HuH-7 (cell line): Measurements from ENCODE around the gene B4GALT5.
A peak's percentile ranks its signal among the peaks of the same experiment; 100 is the strongest.

Source experiments
- DNase-seq: peaks from one replicate; pipeline ENCODE4 v3.0.0; 2011; ENCODE audit warnings: low spot score

B4GALT5 gene

DNA sequence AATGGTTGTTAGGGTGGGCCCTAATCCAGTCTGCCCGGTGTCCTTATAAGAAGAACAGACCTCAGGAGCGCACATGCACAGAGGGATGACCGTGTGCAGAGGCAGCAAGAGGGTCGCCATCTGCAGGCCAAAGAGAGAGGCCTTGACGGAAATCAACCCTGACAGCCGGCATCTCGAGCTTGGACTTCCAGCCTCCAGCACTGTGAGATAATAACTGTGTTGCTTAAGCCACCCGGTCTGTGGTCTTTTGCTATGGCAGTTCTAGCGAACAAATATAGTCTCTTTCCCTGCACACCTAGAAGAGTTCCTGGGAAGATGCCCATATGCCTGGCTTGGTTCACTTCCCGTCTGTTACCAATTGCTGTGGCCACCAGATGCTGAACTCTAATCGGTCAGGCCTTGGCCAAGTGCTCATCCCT is 110.5 kb downstream of the B4GALT5 start:
- DNase-seq: peak; percentile 73

DNA sequence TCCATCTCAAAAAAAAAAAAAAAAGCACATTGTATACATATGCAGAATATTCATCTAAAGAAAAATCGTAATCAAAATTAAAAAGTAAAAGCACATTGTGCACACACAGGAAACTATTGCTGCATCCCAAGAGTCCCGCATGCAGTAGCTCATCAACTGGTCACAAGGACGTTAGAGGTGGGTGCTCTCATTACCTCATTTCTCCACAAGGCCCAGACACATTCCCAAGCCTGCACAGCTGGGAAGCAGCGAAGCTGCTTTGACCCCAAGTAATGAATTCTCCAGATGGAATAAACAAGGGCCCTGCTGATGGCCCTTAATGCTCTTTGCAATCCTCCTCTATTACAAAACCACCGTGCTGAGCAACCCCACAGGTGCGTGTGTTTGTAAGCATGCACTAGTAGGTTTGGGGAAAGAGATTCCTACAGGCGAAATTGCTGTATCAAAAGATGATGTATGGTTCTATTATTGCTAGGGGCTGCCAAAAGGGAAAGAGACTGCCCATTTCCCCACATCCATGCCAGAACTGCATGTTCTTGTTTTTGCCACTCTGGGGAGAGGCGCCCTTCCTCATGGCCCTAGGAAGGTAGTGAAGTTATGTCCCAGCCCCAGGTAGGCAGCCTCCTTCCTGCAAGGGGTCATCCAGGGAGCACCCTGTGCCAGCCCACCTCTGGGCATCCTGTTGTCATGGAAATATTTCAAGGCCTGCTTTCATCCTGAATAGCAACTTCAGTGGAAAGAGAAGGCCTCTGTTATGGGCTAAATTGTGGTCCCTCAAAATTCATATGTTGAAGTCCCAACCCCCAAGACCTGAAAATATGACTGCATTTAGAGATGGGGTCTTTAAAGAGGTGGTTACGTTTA is 111.1 kb downstream of the B4GALT5 start:
- no peak for DNase-seq

DNA sequence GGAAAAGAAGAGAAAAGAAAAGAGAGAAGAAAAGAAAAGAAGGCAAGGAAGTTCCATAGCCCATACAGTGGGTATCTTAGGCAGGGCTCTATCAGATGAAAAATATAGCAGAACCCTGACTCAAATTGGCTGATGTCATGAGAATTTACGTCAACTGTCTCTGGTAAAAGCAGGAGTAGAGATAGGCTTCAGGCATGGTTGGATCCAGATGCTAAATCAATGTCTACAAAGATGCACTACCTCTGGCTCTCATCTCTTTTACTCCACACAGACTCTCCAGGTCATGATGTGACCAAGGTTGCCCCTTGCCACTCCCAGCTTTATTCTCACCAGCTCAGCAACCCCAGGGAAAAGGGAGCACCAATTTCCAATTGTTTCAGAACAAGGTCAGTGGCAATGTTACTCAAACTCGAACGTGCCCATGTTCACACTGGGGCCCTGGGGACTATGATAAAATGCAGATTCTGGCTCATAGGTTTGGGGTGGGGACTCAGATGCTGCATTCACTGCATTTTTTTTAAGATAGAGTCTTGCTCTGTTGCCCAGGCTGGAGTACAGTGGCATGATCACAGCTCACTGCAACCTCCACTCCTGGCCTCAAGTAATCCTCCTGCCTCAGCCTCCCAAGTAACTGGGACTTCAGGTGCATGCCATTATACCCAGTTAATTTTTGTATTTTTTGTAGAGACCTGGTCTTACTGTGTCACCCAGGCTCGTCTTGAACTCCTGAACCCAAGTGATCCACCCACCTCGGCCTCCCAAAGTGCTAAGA is 112.3 kb downstream of the B4GALT5 start:
- no peak for DNase-seq

DNA sequence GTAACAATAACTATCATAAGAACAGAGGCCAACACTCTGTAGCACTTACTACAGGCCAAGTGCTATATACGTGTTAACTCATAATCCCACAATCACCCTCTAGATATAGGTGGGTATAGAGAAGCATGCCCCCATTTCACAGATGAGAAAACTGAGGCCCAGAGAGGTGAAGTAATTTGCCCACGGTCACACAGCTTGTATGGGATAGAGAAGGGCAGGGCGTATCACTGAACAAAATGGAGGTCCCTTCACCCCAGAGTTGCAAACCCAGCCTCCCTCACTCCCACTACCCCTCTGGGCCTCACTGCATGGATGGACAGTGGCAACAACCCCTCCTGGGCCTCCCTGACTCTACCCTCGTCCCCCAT is 113.9 kb downstream of the B4GALT5 start:
- no peak for DNase-seq

DNA sequence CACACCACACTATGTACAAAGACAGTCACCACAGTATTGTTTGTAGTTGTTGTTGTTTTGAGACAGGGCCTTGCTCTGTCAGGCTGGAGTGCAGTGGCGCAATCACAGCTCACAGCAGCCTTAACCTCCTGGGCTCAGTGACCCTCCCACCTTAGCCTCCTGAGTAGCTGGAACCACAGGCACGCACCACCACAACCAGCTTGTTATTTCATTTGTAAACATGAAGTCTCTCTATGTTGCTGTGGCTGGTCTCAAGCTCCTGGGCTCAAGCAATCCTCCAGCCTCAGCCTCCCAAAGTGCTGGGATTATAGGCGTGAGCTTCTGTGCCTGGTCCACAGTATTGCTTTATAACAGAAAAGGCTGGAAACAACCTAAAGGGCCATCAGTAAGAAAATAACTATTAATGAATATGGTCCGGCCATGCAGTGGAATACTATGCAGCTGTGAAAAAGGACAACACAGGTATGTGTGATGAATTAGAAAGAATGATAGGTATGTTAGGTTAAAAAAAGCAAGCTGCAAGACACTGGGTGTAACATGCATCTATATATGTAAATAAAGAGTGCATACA is 115.8 kb downstream of the B4GALT5 start:
- DNase-seq: no peak

DNA sequence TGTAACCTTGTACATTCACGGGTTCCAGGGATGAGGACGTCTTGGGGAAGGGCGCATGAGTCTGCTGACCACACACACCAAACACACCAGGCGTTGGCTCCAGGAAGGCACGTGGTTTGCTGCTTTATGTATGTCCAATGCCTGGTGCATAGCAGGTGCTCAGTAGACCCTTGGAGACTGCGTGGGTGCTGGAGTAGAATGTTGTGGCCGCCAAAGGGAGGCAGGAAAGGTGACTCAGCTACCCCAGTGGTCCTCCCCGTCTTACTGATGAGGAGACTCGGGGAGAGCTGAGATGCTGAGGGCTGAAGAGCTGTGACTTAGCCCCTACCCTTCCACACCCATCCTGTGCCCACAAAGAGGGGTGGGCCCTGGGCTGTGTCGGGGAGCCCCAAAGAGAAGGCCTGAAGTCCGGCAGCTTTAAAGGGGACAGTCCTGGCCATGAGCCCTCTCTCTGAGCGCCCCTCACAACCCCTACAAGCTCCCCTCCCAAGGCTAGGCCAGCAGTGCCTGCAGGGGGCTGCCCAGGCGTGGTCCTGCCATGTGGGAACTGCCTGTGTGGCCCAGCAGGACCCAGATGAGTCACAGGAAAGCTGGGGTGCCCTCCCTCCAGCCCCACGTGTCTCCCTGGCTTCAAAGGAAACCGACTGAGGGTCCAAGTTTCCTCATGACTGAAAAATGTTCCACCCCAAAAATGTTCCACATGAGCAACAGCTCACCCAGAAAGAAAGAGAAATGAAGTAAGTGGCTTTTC is 117.7 kb downstream of the B4GALT5 start:
- no peak for DNase-seq

DNA sequence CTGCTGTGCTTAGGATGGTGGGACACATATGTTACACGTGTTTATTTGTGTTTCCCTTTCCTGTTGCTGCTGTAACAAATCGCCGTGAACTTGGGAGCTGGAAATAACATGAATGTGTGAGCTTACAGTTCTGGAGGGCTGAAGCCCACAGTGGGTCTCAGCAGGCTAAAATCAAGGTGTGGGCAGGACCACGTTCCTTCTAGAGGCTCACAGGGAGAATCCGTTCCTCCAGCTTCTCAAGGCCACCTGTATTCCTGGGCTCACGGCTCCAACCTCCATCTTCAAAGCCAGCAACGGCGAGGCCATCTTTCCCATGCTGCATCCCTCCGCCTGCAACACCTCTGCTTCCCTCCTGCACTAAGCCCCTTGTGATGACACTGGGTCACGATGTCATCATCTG is 118.3 kb downstream of the B4GALT5 start:
- DNase-seq: no peak

DNA sequence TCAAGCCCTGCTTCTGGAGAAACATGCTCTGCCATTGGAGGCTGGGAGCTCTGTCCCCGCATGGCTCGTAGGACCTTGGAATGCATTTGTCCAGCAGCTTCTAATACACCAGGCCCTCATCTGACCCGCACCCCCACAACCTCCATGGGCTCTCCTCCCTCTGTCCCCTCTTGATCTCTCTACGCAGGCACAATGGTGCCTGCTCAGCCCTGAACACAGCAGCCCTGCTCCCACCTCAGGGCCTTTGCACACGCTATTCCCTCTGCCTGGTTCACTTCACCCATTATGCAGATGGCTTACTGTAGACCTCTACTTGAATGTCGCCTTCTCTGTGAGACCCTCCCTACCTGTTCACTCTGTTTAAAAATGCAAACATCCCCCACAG is 118.8 kb downstream of the B4GALT5 start:
- DNase-seq: no peak

DNA sequence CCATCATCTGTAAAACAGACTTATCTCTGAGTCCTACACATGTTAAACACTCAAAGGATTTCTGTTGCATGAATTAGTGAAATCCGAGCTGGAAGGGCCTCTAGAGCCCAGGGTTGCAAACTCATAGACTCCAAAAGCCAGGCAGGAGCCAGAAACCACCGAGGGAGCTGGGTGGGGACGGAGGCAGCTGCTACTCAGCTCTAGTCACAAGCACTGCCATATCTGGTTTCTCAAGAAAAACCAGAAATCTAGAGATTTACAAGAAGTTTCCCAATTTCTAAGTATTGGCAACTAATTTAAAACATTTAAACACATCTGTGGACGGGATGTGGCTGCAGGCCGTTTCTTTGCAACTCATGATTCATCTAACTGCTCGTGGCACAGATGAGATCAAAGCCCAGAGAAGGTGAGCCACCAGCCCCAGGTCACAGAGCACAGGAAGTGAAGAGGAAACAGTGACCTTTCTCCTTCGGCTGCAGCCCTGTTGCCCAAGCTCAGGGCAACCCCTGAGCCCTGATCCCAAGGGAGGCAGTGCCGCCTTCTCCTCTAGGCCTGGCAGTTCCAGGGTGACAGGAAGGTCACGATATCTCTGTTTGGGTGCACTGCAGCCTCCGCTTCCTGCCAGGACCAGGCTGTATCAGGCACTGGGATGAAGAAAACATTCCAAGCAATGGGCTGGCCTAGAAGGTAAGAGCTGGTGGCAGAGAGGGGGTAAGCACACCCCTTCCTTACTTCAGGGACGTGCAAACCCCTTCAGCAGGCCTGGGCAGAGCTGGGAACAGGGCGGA is 119.3 kb downstream of the B4GALT5 start:
- DNase-seq: no peak

DNA sequence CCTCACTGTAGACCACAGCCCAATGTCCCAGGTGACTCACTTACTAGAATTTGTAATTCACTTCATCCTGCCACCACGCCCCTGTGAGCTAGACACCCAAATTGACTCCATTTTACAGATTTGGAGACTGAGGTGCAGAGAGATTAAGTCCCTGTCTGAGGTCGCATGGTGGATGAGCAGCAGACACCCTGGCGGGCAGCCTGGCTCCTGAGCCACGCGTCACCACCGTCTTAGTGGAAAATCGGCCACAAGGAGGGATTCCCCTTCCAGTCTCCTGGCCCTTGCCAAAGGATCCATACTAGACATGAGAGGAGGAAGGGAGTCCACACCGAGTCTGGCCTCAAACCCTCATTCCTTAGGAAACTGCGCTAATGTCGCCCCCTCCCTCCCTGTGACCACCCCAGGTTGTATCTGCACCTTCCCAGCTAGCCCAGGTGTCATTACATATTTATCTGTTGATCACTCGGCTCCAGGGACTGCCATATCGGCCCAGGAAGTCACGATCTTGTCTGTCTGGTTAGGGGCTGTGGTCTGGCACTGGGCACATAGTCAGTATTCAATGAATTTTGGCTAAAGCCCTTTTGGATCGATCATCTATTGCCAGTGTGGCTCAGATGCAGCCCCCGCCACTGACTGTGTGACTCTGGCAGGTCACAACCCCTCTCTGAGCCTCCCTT is 120.1 kb downstream of the B4GALT5 start:
- no peak for DNase-seq

DNA sequence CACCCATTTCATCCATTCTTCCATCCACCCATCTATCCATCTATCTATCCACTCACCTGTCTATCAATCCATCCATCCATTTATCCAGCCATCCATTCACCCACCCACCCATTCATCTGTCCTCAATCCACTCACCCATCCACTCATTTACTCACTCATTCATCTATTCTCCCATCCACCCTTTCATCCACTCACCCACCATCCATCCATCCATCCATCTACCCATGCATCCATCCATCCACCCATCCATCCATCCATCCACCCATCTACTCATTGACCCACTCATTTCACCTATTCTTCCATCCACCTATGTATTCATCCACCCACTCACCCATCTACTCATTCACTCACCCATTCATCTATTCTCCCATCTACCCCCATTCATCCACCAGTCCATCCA is 121.6 kb downstream of the B4GALT5 start:
- no peak for DNase-seq

DNA sequence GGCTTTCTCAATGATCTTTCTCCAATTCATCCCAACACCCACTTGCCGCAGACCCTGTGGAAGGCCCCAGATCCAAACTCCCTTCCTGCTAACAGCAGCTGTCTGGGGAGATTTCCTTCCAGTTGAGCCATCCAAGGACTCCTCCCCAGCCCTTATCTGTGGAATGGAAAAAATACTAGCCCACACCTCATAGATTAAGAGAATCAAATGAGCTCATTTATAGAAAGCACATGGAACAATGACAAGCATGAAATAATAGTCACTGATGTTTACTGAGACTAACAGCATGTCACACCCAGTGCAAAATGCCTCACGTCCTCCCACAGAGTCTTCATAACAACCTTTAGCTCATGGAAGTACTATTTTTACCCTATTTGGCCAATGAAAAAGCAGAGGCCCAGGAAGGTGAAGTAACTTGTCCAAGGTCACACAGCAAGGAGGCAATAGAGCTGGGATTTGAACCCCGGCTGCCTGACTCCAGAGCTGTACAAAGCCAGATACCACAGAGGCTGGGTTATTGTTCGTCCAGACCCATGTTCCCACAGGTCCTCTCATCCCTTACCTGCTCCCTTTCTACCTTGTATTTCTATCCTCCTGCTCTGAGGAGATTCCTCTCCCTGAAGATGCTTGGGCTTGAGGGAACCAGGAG is 122.3 kb downstream of the B4GALT5 start:
- DNase-seq: no peak

DNA sequence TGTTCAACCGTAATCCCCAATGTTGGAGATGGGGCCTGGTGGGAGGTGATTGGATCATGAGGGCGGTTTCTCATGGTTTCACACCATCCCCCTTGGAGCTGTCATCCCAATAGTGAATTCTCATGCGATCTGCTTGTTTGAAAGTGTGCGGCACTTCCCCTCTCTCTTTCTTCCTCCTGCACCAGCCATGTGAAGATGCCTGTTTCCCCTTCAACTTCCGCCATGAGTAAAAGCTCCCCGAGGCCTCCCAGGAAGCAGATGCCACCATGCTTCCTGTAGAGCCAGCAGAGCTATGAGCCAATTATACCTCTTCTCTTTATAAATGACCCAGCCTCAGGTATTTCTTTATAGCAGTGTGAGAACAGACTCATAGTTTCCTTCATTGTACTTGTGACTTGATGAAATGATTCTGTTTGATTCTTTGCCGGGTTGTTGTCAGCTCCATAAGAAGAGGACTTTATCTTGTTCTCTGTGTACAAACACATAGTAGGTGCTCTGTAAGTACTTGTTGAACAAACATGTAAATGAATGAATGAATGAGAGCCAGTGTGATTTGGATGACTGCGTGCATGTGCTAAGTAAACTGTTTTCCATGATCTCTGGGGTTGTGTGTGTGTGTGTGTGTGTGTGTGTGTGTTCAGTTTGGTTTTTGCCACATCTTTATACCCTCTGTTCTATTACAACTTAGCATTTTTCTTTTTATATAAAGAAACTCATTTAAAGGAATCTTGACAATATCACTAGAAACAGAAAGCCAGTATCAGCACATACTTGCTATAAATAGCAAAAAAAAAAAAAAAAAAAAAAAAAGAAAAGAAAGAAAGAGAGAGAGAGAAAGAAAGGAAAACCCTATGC is 123.3 kb downstream of the B4GALT5 start:
- DNase-seq: no peak

DNA sequence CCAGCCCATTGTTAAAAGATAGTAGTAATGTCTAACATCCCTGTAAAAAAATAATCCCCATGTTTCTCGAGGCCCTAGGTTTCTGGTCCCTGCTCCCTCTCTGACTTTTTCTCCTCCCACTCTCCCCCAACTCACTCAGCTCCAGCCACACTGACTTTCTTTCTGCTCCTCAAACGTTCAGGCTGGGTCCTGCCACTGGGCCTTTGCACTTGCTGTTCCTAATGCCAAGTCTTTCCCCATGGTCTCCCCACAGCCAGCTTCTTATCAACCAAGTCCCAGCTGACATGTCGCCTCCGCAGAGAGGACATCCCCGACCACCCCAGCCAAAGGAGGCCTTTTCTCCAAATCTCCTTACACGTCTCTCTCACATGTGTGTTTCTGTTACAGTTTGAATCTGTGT is 123.9 kb downstream of the B4GALT5 start:
- DNase-seq: no peak

DNA sequence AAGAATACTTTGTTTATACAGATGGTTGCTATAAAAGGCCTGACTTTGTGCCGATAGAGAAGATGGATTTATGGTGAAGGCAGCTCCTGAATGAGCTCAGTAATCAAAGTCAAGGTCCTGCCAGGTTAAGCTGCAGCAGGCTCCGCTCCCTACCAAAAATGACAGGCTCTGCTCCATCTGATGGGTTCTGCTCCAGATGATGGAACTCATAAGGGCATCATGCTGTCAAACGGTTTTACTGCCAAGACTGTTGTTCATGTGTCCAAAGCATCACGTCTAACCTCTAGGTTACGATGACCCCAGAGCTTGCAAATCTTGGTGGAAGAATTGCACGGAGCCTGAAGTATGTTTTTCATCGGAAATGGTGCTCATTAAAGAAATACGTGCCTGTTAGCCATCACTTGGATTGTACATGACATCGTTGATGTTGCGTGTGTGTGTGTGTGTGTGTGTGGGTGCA is 126.5 kb downstream of the B4GALT5 start:
- DNase-seq: no peak

DNA sequence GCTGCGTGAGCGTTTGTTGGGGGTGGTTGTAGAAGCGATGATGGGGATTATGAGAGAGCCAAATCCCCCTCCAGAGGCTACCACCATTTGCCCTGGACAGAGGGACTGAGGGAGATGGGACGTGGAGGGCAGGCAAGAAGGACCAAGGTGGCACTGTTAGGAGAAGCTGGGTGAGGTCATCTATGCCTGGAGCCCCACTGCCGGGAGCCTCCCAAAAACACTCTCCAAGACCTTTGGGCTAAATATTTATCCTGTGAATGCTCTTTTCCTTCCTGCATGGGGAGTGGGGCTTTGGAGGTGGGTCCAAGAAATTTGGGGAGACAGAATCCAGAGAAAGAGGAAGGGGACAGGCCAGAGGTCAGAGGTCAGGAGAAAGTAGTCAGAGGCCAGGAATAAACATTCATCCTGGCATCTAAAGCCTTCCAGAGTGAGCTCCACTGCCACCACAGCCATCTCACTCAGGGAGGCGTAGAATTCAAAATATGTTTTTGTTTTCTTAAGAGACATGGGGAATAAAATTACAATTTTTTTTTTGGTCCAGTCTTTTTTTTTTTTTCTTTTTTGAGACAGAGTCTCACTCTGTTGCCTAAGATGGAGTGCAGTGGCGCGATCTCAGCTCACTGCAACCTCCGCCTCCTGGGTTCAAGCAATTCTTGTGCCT is 128.0 kb downstream of the B4GALT5 start:
- DNase-seq: no peak

DNA sequence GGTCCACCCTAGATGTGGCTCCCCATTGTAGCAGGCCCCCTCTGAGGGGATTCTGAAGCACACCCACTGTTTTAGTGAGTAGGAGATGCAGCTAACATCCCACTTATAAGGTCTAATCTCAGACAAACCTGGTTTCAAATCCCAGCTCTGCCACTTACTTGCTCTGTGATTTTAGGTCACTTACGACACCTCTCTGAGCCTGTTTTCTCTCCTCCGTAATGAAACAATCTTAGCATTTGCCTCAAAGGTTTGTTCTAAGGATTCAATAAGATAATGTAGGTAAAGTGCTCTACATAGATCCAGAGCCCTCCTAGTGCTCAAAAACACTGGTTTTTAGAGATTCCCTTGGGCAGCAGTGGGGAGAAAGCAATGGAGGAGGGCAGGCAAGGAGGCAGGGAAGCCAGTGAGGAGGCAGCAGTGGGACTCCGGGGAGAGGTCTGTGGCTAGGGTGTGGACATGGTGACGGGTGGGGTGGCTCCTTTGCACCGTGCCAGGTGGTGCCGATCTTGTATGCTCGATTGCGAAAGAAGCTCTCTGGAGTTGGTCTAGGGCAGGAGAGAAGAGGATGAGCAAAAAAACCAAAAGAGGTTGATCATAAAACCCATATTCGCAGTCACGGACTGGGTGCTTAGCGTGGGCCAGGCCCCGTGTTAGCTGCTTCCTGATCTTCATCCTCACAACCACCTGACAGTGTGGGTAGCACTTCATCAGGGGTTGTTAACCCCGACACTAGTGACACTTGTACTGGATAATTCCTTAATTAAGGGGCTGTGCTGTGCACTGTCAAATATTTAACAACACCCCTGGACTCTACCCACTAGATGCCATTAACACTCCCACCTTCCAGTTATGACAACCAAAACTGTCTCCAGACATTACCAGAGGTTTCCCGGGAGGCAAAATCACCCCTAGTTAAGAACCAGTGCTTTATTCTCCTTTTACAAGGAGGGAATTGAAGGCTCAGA is 129.0 kb downstream of the B4GALT5 start:
- DNase-seq: no peak
